GM18868 (cell line): ENCODE results near the gene SOS1.
"Not testable (repeated sequence)": the region's sequence is repeated elsewhere in the genome, so short reads cannot be mapped to it uniquely, and the experiment has no call there.

ENCODE experiments used
- ATAC-seq: cut with Tn5 transposase; IDR thresholded peaks from one replicate; pipeline ENCODE4 v1.9.1; 2021; ENCODE audit warnings: mild to moderate bottlenecking, moderate library complexity; ENCODE audit not compliant: unreplicated experiment

Gene SOS1

GRCh38 chr2:39120771-39121522, at the start of gene SOS1:
SOS1 (minus strand) TSS chr2:39121051; CDS start chr2:39120422, 629 bp downstream.
- ATAC-seq: peak; percentile 45

- ATAC-seq: no peak
These were observed 43.2 kb upstream of the SOS1 start for GRCh38 chr2:39164089-39164488.

- no peak for ATAC-seq
These were observed 40.1 kb upstream of the SOS1 start for GRCh38 chr2:39160982-39161381.

- no peak for ATAC-seq
These were observed 38.4 kb upstream of the SOS1 start for GRCh38 chr2:39159283-39159682.

GRCh38 chr2:39158351-39158750, 37.5 kb upstream of the SOS1 start:
- ATAC-seq: no peak

GRCh38 chr2:39156846-39157245, 36.0 kb upstream of the SOS1 start:
- no peak for ATAC-seq

- no peak for ATAC-seq
These were observed 35.3 kb upstream of the SOS1 start for GRCh38 chr2:39156107-39156506.

GRCh38 chr2:39155573-39155972, 34.7 kb upstream of the SOS1 start:
- not testable (repeated sequence) for ATAC-seq

- no peak for ATAC-seq
These were observed 34.1 kb upstream of the SOS1 start for GRCh38 chr2:39154944-39155343.

- ATAC-seq: no peak
These were observed 32.5 kb upstream of the SOS1 start for GRCh38 chr2:39153312-39153711.

- no peak for ATAC-seq
These were observed 31.7 kb upstream of the SOS1 start for GRCh38 chr2:39152504-39152903.

- no peak for ATAC-seq
These were observed 30.1 kb upstream of the SOS1 start for GRCh38 chr2:39150890-39151497.

- no peak for ATAC-seq
These were observed 29.3 kb upstream of the SOS1 start for GRCh38 chr2:39150102-39150562.

- no peak for ATAC-seq
These were observed 25.8 kb upstream of the SOS1 start for GRCh38 chr2:39146630-39147029.

- ATAC-seq: no peak
These were observed 25.1 kb upstream of the SOS1 start for GRCh38 chr2:39145906-39146421.

GRCh38 chr2:39144416-39144815, 23.6 kb upstream of the SOS1 start:
- ATAC-seq: no peak

- no peak for ATAC-seq
These were observed 22.2 kb upstream of the SOS1 start for GRCh38 chr2:39142904-39143605.

- ATAC-seq: no peak
These were observed 20.8 kb upstream of the SOS1 start for GRCh38 chr2:39141334-39142271.

- not testable (repeated sequence) for ATAC-seq
These were observed 20.1 kb upstream of the SOS1 start for GRCh38 chr2:39140948-39141333.

- no peak for ATAC-seq
These were observed 19.5 kb upstream of the SOS1 start for GRCh38 chr2:39140322-39140847.
